Mucosa of gallbladder (tissue), 1 donor: ENCODE results near the gene MOCS2. TPM values are rescaled to one million over a fixed set of nuclear protein-coding genes. Genes with fewer than 3 reads are reported as not detected.
"Not testable (repeated sequence)": the region's sequence is repeated elsewhere in the genome, so short reads cannot be mapped to it uniquely, and the experiment has no call there.

ENCODE experiments used
- DNase-seq: peaks from one replicate; pipeline ENCODE4 v3.0.0-alpha.2; 2020; ENCODE audit warnings: low spot score
- total RNA-seq: library from RNA; stranded (reverse); gene quantifications from one replicate; pipeline ENCODE4 v1.2.1, GENCODE V29; 2021
- donor health status: DM: no; HTN: no; CAD: no.

MOCS2 gene
- total RNA-seq = 42.8 TPM

GRCh38 chr5:53109443-53110127 is at the start of gene MOCS2:
Gene MOCS2, minus strand, starts transcription at chr5:53109757. Its CDS starts 2,583 bp downstream, at chr5:53107174.
- peak; percentile 92 for DNase-seq

- DNase-seq = peak; percentile 28
Observed at GRCh38 chr5:53151713-53152458, 42.3 kb upstream of the MOCS2 start.

- no peak for DNase-seq
Observed at GRCh38 chr5:53133020-53133419, 23.5 kb upstream of the MOCS2 start.

- no peak for DNase-seq
Observed at GRCh38 chr5:53130266-53130665, 20.7 kb upstream of the MOCS2 start.

GRCh38 chr5:53128481-53128880 is 18.9 kb upstream of the MOCS2 start:
- no peak for DNase-seq

- no peak for DNase-seq
Observed at GRCh38 chr5:53127107-53127506, 17.6 kb upstream of the MOCS2 start.

GRCh38 chr5:53126521-53126920 is 17.0 kb upstream of the MOCS2 start:
- DNase-seq = no peak

- no peak for DNase-seq
Observed at GRCh38 chr5:53123702-53124101, 14.1 kb upstream of the MOCS2 start.

GRCh38 chr5:53120165-53120564 is 10.6 kb upstream of the MOCS2 start:
- DNase-seq = no peak

GRCh38 chr5:53118879-53119278 is 9.3 kb upstream of the MOCS2 start:
- no peak for DNase-seq

GRCh38 chr5:53116597-53116996 is 7.0 kb upstream of the MOCS2 start:
- no peak for DNase-seq

GRCh38 chr5:53114988-53115387 is 5.4 kb upstream of the MOCS2 start:
- DNase-seq = no peak

- DNase-seq = no peak
Observed at GRCh38 chr5:53113947-53114346, 4.4 kb upstream of the MOCS2 start.

GRCh38 chr5:53112909-53113308 is 3.4 kb upstream of the MOCS2 start:
- no peak for DNase-seq

- not testable (repeated sequence) for DNase-seq
Observed at GRCh38 chr5:53112307-53112706, 2.8 kb upstream of the MOCS2 start.

- DNase-seq = no peak
Observed at GRCh38 chr5:53111139-53111538, 1.6 kb upstream of the MOCS2 start.

GRCh38 chr5:53110156-53110555 is 599 bp upstream of the MOCS2 start:
- DNase-seq = no peak

GRCh38 chr5:53109056-53109442 is 508 bp downstream of the MOCS2 start:
- DNase-seq = no peak

- no peak for DNase-seq
Observed at GRCh38 chr5:53105611-53106300, 3.8 kb downstream of the MOCS2 start.

GRCh38 chr5:53100606-53101005 is 9.0 kb downstream of the MOCS2 start:
- no peak for DNase-seq

- DNase-seq = no peak
Observed at GRCh38 chr5:53099546-53099945, 10.0 kb downstream of the MOCS2 start.

- peak; percentile 79 for DNase-seq
Observed at GRCh38 chr5:53095931-53096525, 13.5 kb downstream of the MOCS2 start.
